ENCODE measurements around the gene CDH13.

DNA sequence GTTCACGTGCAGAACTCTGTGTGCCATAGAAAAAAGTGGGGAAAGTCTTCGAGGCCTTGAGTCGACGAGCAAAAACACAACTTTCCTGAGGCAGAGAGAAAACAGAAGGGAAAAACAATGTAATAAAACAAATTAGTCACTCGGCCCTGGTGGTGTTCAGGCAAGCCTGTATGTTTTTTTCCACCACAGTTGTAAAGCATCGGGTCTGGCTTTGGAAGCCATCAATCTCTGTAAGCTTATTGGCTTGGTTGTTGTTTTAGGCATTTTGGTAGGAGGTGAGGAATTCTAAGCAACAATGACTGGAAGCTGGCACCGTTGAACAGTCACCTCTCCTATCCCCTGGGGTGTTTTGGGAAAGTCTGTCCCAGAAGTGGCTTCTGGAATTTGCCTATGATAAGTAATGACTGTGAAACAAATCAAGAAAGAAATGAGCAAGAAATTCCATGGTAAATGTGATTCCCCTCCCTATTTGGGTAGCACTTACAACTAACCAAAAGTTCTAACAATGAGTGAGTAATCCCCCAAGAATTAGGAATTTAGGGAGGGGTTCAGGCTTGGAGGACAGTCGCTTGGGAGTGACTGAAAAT, 2.8 kb downstream of the CDH13 start:
- TF ChIP-seq GATA2 (IDR thresholded peaks at IDR 0.05; ENCODE audit: low read depth, low read length) (no peak), GATA3 (IDR thresholded peaks at IDR 0.05; ENCODE audit: low read depth, low read length) (no peak)

All from SH-SY5Y (cell line).